HEK293 (cell line): Measurements from ENCODE around the gene SSBP3.

Source experiments
- CTCF ChIP-seq: fragments of 450-650 bp; formaldehyde crosslinking; IDR thresholded peaks from 2 replicates; pipeline ENCODE4 v1.5.1; 2016; ENCODE audit warnings: missing biosample characterization, missing genetic modification characterization
- ZBTB11 ChIP-seq: fragments of 450-650 bp; formaldehyde crosslinking; conservative IDR thresholded peaks from 2 replicates; pipeline ENCODE4 v1.5.1; 2016; ENCODE audit warnings: low read depth, missing biosample characterization, missing genetic modification characterization
- ZFHX2 ChIP-seq: fragments of 450-650 bp; formaldehyde crosslinking; conservative IDR thresholded peaks from 2 replicates; pipeline ENCODE4 v1.5.1; 2016; ENCODE audit warnings: missing biosample characterization, missing genetic modification characterization
- ZFP41 ChIP-seq: fragments of 450-650 bp; formaldehyde crosslinking; IDR thresholded peaks from 2 replicates; pipeline ENCODE4 v1.5.1; 2016; ENCODE audit warnings: missing biosample characterization, missing genetic modification characterization, borderline replicate concordance
- ZNF140 ChIP-seq: fragments of 450-650 bp; formaldehyde crosslinking; IDR thresholded peaks from 2 replicates; pipeline ENCODE4 v1.5.1; 2016; ENCODE audit warnings: missing biosample characterization, missing genetic modification characterization
- ZNF24 ChIP-seq: fragments of 450-650 bp; formaldehyde crosslinking; IDR thresholded peaks from 2 replicates; pipeline ENCODE4 v1.5.1; 2016; ENCODE audit warnings: missing biosample characterization, missing genetic modification characterization
- ZNF398 ChIP-seq: fragments of 450-650 bp; formaldehyde crosslinking; IDR thresholded peaks from 2 replicates; pipeline ENCODE4 v1.5.1; 2017; ENCODE audit warnings: missing biosample characterization, missing genetic modification characterization

DNA sequence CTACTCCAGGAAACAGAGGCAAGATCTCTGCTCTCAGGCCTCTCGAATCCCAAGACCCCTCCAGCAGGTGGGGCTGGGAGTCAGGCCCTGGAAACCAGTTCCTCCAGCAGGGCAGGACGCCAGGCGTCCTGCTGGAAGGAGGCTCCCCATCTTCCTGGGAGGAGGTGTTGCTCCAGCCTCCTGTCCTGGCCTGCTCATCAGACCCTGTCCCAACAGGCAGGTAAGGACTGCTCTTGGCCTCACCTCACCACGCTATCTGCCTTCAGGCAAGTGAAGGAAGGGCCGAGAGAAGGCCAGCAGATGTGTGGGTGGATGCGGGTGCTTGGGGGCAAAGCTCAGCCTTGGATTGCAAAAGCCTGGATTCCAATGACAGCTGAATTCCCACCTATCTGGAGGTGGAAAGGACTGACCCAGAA is 82.9 kb downstream of the SSBP3 start:
- no peak for TF ChIP-seq ZBTB11
- no peak for TF ChIP-seq ZFP41
- 0 out of 2 replicates have a peak, but pooled peaks have one; percentile 35 for TF ChIP-seq ZFHX2
- TF ChIP-seq CTCF (tag by site-specific recombination), result no peak; the same call in 1 of the 2 replicates
- TF ChIP-seq ZNF24 (tag by site-specific recombination), result no peak
- TF ChIP-seq ZNF398 (tag by site-specific recombination), result no peak
- no peak for TF ChIP-seq ZNF140 (tag by site-specific recombination)
